NCI-H2227 (cell line): ENCODE data around the gene DIP2A.
"Not testable (repeated sequence)": the region's sequence is repeated elsewhere in the genome, so short reads cannot be mapped to it uniquely, and the experiment has no call there.

Source experiments
- DNase-seq: peaks from one replicate; lab custom pipeline; 2025; ENCODE audit not compliant: unreplicated experiment; lab: John Stamatoyannopoulos, UW

Gene DIP2A

DNA sequence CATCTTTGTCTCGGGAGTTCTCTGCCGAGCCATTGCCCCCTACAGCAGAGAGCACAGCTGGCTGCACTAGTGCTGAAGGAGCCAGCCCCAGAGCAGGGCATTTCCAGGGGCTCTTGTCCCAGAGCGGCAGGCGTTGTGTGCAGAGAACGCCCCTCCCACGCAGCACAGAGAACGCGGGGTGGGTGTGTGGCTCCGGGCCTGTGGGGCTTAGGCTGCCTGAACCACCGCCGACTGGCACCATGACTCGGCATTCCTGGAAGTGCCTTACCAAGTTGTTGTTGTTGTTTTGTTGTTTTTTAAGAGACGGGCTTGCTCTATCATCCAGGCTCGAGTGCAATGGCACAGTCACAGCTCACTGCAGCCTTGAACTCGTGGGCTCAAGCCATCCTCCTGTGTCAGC lies 15.8 kb upstream of the DIP2A start:
- no peak for DNase-seq

- no peak for DNase-seq
These were observed 14.8 kb upstream of the DIP2A start for GRCh38 chr21:46443910-46444309.

GRCh38 chr21:46448108-46448507 lies 10.6 kb upstream of the DIP2A start:
- no peak for DNase-seq

- not testable (repeated sequence) for DNase-seq
These were observed 9.8 kb upstream of the DIP2A start for GRCh38 chr21:46448855-46449254.

GRCh38 chr21:46452710-46453109 lies 6.0 kb upstream of the DIP2A start:
- DNase-seq: no peak

GRCh38 chr21:46454142-46454541 lies 4.5 kb upstream of the DIP2A start:
- DNase-seq: no peak

GRCh38 chr21:46454634-46455390 lies 3.9 kb upstream of the DIP2A start:
- no peak for DNase-seq

DNA sequence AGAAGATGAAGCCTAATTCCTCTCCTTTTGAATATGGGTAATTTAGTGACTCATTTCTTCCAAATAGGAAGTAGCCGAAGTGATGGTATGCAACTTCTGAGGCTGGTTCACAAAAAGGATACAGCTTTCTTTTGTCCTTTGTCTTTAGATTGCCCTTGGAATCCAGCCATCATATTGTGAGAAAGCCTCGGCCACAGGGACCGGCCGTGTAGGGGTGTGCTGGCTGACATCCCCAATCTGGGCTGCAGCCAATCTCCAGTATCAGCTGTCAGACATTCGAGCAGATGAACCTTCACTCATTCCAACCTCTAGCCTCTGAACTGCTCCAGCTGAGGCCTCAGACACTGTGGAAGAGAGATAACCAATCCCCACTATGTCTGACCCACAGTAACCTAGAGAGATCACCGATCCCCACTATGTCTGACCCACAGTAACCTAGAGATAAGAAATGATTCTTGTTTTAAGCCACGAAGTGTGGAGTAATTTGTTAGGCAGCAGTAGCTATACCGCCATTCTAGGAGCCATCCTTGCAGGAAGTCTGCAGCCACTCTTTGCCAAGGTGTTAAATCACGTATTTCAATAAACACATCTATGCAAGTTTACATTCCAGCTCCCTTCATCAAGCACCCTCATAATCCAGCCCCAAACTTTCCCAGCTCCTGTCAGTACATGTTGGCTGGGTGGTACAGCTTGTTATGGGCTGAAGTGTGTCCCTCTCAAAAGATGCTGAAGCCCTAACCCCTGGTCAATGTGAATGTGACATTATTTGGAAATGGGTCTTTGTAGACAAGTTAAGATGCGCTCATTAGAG lies 2.9 kb upstream of the DIP2A start:
- DNase-seq: no peak

DNA sequence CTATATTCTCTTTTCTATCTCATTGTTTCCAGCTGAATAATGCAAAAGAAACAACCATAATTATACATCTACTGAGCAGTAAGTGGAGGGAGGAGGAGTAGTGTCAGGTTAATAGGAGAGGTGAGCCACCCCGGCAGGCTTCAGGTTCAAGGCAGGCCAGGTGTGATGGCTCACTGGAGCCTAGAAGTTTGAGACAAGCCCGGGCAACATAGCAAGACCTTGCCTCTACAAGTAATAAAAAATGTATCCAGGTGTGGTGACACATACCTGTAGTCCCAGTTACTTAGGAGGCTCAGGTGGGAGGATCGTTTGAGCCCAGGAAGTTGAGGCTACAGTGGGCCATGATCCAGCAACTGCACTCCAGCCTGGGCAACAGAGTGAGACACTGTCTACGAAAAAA lies 1.9 kb upstream of the DIP2A start:
- no peak for DNase-seq

- peak; percentile 55 for DNase-seq
These were observed 833 bp upstream of the DIP2A start for GRCh38 chr21:46457801-46458314.

GRCh38 chr21:46459024-46459355 lies 299 bp downstream of the DIP2A start:
- DNase-seq: no peak

GRCh38 chr21:46459356-46460112 lies 843 bp downstream of the DIP2A start:
- peak; percentile 44 for DNase-seq

- DNase-seq: no peak
These were observed 3.2 kb downstream of the DIP2A start for GRCh38 chr21:46461909-46462308.

DNA sequence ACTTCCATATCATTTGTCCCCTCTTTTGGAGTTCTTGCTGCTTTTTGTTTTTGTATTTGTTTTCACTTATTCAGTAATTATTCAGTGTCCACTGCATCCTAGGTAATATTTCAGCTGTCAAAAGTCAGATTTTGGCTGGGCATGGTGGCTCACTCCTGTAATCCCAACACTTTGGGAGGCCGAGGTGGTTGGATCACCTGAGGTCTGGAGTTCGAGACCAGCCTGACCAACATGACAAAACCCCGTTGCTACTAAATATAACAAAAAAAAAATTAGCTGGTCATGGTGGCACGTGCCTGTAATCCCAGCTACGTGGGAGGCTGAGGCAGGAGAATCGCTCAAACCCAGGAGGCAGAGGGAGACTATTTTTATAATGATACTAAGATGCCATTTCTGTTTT lies 6.5 kb downstream of the DIP2A start:
- not testable (repeated sequence) for DNase-seq

DNA sequence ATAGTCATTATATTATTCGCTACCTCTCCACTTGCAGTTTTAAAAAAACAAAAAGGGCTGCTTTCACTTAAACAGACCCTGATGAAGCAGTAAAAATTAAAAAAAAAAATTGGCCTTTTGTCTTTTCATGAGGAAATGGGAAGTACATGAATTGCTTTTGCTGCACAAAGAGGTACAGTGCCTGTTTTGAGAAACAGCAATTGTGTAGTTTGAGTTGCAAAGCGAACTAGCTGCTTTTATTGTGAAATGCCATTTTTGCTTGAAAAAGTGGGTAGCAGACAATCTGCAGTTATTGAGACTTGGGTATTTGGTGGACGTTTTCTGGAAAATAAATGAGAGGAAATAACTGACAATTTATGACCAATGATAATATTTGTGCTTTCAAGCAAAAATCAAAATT lies 7.0 kb downstream of the DIP2A start:
- DNase-seq: no peak

DNA sequence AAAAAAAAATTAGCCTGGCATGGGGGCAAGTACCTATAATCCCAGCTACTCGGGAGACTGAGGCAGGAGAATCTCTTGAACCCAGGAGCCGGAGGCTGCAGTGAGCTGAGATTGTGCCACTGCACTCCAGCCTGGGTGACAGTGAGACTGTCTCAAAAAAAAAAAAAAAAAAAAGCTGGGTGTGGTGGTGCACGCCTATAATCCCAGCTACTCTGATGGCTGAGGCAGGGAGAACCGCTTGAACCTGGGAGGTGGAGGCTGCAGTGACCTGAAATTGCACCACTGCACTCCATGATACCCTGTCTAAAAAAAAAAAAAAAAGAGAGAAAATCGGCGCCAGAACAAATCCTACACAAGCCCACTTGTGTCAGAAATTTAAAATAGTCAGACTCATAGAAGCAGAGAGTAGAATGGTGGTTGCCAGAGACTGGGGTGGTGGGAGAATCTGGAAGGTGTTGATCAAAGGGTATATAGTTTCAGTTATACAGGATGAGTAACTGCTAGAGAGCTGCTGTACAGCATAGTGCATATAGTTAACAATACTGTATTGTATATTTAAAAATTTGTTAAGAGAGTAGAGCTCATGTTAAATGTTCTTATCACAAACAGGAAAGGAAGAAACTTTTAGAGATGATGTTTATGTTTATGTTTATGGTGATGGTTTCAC lies 9.6 kb downstream of the DIP2A start:
- DNase-seq: no peak

GRCh38 chr21:46469275-46469674 lies 10.6 kb downstream of the DIP2A start:
- no peak for DNase-seq

DNA sequence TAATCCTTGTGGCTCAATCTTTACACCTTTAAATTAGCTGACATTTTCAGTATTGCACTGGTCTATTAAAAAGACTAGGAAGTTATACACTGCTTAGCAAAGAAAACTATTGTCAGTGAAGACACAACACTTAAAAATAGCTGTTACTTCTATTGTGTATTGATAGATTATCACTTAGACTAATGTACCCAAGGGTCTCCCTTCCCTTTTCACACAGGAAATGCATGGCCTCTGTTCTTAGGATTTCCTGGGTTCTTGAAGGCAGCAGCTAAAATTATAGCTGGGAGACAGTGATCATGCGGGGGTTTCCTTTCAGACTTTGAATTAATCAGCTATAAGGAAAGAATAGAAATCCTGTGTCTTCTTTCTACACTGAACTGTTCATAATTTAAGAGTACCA lies 12.8 kb downstream of the DIP2A start:
- DNase-seq: no peak

DNA sequence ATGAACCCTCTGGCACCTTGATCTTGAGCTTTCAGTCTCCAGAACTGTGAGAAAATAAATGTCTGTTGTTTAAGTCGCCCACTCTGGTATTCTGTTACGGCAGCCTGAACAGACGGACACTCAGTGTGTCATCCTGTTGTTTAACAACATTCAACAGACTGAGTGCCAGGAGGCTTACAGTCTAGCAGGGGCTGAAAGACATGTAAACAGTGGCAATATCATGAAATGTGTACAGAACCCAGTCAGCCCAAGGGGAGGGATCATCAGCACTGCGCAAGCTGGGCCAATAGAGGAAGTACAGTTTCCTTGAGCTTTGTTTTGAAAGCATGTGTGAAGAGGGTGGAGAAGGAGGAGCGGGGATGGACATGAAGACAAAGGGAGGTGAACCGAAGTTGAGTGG lies 13.6 kb downstream of the DIP2A start:
- no peak for DNase-seq

GRCh38 chr21:46474382-46474781 lies 15.7 kb downstream of the DIP2A start:
- DNase-seq: no peak

DNA sequence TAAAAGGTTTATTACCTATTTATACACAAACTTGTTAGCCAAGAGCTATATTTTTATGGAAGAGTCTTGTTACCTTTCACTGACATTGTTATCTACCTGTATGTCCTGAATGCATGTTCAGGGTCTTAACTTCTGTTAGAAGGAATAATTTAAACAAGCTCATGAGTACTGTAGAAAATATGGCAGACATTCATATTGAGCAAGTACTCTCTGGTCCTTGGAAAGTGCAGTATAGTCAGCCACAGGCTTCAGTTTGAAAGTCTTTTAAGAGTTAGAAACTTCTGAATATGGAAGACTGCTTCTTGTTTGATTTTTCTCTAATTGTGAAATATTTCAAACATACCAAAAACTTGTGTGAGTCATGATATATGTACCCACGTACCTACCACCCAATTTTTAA lies 16.6 kb downstream of the DIP2A start:
- DNase-seq: no peak
